HEK293T (cell line): ENCODE data around the gene TYRO3.

Experiments
- ELF4 ChIP-seq: fragments of 450-650 bp; IDR thresholded peaks from 2 replicates; pipeline ENCODE4 v1.6.1; 2017; ENCODE audit warnings: antibody characterized with exemption
- FOXA1 ChIP-seq: fragments of 450-650 bp; IDR thresholded peaks from 2 replicates; pipeline ENCODE4 v1.6.1; 2016; ENCODE audit warnings: mild to moderate bottlenecking
- FOXK2 ChIP-seq: fragments of 450-650 bp; IDR thresholded peaks from 2 replicates; pipeline ENCODE4 v1.6.1; 2016; ENCODE audit warnings: mild to moderate bottlenecking
- FOXM1 ChIP-seq: fragments of 450-650 bp; IDR thresholded peaks from 2 replicates; pipeline ENCODE4 v1.6.1; 2017; ENCODE audit warnings: mild to moderate bottlenecking, borderline replicate concordance
- SUZ12 ChIP-seq: fragments of 450-650 bp; IDR thresholded peaks from 2 replicates; pipeline ENCODE4 v1.6.1; 2016; ENCODE audit warnings: mild to moderate bottlenecking
- TARDBP ChIP-seq: fragments of 450-650 bp; IDR thresholded peaks from 2 replicates; pipeline ENCODE4 v1.6.1; 2016
- TF ChIP-seq, protein P1 (sequence below): fragments of 450-650 bp; IDR thresholded peaks from 2 replicates; pipeline ENCODE4 v1.6.1; 2016

DNA sequence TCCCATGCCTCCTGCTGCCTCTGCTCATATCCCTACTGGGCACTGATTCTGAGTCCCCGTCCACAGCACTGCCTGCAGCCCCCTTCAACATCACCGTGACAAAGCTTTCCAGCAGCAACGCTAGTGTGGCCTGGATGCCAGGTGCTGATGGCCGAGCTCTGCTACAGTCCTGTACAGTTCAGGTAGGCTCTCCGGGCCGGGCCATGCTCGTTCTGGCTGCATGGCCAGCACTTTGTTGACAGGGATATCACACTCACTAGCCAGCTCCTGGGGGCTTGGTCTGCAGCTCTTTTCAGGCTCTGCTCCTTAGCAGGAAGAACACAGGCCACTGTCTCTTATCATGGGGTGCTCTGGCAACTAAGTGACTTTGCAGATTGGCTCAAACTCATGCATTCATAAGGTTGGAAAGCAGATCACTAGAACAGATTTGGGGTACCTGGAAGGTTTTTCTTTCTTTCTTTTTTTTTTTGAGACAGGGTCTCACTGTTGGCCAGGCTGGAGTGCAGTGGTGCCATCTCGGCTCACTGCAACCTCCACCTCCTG is 6.0 kb downstream of the TYRO3 start:
- TF ChIP-seq FOXM1, result no peak
- TF ChIP-seq FOXA1, result no peak
- TF ChIP-seq, protein P1, sequence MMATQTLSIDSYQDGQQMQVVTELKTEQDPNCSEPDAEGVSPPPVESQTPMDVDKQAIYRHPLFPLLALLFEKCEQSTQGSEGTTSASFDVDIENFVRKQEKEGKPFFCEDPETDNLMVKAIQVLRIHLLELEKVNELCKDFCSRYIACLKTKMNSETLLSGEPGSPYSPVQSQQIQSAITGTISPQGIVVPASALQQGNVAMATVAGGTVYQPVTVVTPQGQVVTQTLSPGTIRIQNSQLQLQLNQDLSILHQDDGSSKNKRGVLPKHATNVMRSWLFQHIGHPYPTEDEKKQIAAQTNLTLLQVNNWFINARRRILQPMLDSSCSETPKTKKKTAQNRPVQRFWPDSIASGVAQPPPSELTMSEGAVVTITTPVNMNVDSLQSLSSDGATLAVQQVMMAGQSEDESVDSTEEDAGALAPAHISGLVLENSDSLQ, result no peak
- TF ChIP-seq ELF4, result no peak
- TF ChIP-seq TARDBP, result no peak
- no peak for TF ChIP-seq FOXK2
- no peak for TF ChIP-seq SUZ12
